ENCODE data around the gene PACSIN3.

DNA sequence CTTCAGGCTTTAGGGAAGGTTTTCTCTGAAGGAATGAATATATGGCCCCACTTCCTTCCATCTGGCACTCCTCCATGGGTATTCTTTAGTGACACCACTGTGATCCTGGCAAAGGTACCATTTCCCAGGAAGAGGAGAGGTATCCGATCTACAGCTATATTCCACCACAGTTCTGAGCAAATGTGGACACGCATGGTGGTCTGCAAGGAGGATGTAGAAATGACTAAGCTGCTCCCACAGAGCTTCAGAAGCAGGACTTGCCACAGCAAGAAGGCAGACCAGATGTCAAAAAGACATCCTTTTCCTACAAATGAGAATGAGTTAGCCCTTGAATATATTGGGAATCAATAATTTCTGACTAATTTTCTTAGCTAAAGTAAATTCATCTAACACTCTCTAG is 55.1 kb downstream of the PACSIN3 start:
- TF ChIP-seq, protein P1, sequence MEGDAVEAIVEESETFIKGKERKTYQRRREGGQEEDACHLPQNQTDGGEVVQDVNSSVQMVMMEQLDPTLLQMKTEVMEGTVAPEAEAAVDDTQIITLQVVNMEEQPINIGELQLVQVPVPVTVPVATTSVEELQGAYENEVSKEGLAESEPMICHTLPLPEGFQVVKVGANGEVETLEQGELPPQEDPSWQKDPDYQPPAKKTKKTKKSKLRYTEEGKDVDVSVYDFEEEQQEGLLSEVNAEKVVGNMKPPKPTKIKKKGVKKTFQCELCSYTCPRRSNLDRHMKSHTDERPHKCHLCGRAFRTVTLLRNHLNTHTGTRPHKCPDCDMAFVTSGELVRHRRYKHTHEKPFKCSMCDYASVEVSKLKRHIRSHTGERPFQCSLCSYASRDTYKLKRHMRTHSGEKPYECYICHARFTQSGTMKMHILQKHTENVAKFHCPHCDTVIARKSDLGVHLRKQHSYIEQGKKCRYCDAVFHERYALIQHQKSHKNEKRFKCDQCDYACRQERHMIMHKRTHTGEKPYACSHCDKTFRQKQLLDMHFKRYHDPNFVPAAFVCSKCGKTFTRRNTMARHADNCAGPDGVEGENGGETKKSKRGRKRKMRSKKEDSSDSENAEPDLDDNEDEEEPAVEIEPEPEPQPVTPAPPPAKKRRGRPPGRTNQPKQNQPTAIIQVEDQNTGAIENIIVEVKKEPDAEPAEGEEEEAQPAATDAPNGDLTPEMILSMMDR (IDR thresholded peaks at IDR 0.05): no peak
- no peak for TF ChIP-seq POLR2A (IDR thresholded peaks at IDR 0.05)
